Measurements from ENCODE around the gene SNX25. TPM values are rescaled to one million over a fixed set of nuclear protein-coding genes. Genes with fewer than 3 reads are reported as not detected.
"Not testable (repeated sequence)": the region's sequence is repeated elsewhere in the genome, so short reads cannot be mapped to it uniquely, and the experiment has no call there.

Gene SNX25
- total RNA-seq, 1 experiment from 2014 or later: 63.1 TPM

DNA sequence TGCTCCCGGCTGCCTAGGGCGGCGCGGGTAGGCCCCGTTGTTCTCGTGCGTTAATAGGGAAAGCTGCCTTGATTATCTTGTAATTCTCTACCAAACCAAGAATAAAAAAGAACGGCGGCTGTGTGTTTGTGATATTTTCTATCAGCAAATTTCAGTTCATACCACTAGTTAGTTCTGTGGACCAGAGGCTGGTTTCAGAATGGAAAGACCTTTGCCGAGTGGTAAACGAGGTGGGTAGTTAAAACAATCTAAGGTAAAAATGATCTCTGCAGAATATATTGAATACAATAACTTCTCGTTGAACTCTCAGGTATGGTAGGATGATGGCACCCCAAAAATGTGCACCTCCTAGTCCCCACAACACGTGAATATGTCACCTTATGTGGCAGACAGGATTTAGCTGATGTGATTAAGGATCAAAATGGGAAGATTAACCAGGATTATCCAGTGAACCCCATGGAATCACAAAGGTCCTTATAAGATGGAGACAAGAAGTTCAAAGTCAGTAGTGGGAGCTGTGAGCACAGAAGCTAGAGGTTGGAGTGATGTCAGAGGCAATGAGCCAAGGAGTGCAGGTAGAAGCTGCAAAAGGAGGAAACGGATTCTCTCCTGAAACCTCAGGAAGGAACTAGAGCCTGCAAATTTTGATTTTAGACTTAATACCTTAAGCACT is 5.0 kb upstream of the SNX25 start:
- DNase-seq (ENCODE audit: low spot score): no peak

DNA sequence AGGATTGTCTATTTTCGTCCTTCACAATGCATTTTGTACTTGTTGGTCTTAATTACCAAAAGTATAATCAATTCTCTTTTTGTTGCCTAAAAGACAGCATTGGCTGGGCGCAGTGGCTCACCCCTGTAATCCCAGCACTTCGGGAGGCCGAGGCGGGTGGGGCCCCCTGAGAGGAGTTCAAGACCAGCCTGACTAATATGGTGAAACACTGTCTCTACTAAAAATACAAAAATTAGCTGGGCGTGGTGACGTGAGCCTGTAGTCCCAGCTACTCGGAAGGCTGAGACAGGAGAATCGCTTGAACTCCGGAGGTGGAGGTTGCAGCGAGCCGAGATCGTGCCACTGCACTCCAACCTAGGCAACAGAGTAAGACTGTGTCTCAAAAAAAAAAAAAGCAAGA is 4.3 kb upstream of the SNX25 start:
- DNase-seq (ENCODE audit: low spot score): not testable (repeated sequence)

DNA sequence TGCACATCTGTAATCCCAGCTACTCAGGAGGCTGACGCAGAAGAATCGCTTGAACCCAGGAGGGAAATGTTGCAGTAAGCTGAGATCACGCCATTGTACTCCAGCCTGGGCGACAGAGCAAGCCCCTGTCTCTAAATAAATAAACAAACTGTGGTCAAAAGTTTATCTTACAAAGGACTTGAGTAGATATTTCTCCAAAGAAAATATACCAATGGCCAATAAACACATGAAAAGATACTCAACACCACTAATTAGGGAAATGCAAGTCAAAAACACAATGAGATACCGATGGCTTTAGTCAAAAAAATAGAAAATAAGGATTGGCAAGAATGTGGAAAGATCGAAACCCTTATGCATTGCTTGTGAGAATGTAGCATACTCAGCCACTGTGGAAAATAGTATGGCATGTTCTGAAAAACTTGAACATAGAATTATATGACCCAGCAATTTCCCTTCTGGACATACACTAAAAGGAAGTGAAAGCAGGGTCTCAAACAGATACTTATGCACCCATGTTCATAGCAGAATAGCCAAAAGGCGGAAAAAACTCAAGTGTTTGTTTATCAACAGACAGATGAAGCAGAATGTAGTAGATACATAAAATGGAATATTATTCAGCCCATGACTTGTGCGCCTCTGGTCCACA is 3.6 kb upstream of the SNX25 start:
- DNase-seq (ENCODE audit: low spot score): no peak

DNA sequence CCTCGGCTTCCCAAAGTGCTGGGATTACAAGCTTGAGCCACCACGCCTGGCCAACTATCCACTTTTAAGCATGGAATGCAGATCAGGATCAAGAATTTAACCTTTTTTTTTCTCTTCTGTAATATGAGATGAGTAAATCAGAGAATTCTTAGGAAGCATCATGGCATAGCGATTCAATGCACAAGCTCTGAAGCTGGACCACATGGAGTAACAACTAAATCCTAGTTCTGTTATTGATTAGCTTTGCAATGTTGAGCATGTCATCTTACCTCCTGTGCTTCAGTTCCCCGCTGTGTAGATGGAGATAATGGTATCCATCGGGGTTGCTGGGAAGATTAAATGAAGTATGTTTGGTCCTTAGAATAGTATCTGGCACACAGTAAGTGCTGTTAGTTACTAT is 1.9 kb upstream of the SNX25 start:
- DNase-seq (ENCODE audit: low spot score): no peak

DNA sequence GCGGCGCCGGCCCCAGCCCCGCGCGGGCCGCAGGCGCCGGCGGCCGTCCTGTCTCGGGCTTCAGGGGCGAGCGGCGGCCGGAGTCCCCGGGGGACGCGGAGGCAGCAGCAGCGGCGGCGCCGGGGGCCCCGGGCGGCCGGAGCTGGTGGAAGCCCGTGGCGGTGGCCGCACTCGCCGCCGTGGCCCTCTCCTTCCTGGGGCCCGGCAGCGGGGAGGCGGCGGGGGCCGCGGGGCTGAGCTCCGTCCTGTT is 379 bp downstream of the SNX25 start:
- DNase-seq (ENCODE audit: low spot score): not testable (repeated sequence)

DNA sequence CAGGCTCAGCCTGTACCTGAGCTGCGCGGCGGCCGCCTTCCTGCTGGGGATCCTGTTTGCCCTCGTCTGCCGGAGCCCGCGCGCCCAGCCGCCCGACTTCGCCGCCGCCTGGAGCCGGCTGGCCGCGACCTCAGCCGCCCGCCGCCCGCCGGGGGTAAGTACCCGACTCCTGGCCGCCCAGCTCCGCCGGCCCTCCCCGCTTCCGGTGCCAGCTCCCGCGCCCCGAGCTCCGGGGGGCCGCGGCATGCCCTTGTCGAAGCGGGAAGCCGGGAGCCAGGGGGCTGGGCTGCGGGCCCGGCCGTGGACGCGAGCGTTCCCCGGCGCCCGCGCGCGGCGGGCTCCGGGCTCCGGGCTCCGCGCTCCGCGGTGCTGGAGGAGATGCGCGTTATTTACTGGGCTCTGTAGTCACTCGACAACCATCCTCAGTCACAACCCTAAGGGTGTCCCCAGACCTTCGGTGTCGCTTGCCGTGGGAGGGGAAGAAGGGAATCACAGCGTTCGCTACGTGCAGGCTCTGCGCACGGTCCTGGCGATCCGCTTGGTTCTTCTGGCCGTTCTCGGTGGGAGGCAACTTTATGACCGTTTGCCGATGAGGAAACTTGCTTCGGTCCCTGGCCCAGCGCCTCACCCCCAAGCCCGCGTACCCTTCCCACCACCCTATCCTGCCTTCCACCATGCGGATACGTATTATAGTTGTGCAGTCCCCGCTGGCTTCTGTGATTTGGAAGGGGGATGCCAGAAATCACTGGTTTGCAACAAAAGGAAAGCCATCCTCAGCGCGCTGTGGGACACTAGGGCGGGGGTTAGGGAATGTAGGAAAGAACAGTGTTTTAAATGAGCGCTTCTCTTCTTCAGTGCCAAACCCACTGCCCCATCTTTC is 944 bp downstream of the SNX25 start:
- peak; percentile 22 for DNase-seq (ENCODE audit: low spot score)

DNA sequence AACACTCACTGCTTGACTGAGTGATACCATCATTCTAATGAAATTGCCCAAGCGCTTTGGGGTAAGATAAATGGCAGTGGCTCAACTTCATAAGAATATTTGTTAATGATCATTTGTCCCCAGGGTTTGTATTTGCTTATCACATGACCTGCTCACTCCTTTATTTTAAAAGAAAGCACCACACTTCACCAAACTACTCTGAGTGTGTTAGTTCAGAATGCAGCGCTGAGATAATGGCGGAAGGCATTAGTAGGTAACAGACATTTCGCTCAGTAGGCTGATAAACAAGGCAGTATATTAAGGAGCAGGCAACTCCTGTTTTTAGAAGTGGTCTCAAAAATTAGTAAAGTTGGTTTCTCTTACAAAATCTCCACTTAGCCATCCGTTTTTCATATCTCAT is 1.6 kb downstream of the SNX25 start:
- no peak for DNase-seq (ENCODE audit: low spot score)

DNA sequence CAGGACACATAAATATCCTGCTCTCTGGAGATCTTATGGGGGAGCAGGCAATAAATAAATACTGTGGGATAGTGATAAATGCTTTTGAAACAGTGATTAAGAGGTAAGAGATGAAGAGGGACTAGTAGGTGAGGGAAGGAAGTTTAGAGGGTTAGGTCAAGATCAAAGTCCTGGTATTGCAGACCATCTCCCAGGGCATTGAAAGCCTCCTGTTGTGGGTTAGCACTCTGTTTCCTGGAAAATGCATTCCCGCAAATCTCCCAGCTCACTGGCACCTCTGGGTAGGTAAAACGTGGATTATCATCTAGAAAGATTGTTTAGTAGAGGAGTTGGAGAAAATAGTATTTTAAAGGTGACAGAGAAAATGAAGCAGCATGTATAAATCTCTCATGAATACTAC is 2.2 kb downstream of the SNX25 start:
- DNase-seq (ENCODE audit: low spot score): no peak

DNA sequence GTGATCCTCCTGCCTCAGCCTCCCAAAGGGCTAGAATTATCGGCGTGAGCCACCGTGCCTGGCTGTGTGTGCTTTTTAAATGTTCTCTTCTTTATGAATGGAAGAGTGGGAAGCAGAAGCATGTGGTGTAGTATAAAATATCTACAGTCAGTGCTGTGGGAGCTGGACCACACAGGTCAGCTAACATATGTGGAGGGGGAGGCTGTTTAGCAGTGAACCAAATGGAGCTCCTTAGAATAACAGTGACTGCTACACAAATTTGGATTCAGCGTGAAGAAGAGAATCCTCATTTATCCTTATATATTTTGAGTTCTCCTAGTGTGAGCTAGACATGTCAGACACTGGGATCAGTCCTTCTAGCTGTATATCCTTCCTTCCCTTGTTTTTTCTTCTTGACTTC is 3.2 kb downstream of the SNX25 start:
- no peak for DNase-seq (ENCODE audit: low spot score)

DNA sequence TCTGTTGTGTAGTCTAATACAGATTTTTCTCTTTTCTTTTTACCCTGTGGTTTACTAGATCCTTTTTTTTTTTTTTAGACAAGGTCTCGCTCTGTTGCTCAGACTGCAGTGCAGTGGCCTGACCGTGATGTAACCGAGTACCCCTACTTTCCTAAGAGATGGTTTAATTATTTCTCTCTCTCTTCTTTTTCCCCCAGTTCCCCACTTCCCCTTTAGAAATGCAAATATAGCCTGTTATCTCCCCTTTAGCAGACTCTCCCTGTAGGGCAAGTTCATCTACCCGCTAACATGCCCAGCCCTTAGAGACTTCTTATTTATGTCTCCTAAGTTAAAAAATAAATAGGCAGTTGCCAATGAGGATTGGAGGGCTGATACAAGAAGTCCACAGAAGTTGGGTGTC is 4.5 kb downstream of the SNX25 start:
- DNase-seq (ENCODE audit: low spot score): no peak

DNA sequence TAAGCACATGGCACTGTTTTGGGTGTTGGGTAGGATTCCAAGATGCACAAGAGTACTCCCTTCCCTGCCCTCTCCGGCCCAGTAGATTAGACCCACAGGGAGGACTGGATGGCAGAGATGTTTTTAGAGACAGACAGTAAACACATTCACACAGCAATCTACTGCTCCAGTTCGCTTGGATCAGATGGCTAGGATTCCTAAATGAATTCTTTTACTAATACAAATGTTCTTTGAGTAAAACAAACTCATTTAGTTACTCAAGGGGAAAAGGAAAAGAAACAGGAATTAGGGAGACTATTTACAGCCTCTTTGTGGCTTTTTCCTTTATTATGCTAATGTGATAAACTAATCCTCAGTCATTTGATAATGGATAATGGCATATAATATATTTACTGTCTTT is 5.9 kb downstream of the SNX25 start:
- DNase-seq (ENCODE audit: low spot score): no peak

DNA sequence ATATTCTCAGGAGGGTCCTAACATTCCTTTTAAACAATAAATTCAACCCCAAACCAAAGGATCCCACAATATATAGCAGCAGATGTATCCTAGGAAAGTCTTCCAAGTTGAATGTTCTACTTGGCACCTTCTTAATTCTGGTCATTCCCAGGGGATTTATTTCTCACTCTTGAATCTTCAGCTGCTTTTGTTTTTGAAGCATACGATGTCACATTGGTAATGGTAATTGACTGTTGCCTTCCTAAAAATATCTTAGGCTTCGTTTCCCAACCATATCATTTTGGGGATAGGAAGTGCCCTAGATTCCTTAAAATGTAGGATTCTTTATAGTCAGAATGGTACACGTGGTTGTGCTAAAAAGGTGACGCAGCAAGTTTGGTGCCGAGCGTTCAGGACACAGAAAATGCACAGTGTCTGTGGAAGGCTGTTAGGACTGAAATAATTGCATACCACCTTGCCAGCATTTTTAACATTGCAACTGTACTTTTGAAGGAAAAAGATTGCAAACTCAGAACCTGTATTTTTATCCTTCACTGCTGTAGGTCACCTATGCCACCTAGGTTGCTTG is 8.1 kb downstream of the SNX25 start:
- no peak for DNase-seq (ENCODE audit: low spot score)

DNA sequence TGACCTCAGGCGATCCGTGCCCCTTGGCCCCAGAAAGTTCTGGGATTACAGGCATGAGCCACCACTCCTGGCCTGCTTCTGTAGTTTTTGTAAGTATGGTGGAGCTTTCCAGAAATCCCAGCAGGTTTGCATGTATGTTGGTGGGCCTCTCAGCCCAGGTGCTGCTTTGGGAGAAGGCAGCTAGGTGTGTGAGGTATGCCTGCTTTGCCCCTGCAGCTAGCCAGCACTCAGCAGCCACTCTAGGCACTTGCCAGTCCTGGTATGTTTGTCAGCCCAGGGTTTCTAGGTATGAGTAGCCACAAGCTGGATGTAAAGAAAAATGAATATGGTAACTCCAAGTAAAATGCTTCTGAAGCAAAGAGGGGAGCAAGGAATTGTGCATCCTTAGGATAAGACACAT is 8.9 kb downstream of the SNX25 start:
- no peak for DNase-seq (ENCODE audit: low spot score)

DNA sequence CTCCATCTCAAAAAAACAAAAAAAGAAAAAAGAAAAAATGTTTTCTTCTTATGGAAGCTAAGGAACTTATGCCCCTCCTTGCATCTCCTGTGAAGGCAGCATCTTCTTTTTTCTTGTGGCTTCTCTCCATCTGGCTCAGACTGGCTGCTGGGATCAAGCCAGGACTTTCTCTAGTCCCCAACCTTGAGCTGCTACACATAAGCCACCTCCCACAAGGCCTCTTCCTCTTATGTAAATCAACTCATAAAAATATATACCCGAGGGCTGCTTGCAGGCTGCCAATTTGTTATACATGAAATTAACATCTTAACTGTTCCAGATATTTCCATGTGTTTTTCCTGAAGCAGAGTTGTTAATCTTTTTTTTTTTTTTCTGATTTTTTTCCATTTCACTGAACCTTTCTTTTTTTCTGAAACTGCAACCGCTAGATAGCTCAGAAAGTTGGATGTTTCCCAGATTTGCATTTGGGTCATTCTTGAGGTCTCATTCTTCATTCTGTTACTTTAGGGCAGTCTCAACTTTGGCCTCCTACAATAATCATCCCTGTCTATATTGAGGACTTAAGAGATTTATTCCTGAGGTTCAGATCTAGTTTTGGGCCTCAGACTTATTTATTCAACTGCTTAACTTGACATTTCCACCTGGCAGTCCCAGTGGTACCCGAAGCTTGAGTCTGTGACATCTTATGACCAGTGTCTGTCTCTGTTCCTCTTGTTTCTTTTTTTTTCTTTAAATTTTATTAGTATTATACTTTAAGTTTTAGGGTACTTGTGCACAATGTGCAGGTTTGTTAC is 10.3 kb downstream of the SNX25 start:
- peak; percentile 56 for DNase-seq (ENCODE audit: low spot score)

DNA sequence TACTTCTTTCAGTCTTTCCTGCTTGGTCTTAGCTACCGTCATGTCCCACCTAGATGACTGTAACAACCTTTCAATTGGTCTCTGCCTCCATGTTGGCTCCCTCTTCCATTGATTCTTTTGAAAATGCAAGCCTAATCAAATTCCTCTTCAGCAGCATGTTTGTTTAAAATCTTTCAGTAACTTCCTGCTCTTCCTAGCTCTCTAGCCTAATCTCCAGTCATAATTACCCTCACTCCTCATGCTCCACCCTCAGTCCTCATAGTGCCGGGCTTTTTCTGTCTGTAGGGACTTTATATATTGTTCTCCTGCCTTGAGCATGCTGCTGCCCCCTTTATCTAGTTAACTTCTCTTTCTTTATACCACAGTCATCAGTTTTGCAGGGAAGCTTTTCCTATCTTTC is 12.1 kb downstream of the SNX25 start:
- no peak for DNase-seq (ENCODE audit: low spot score)

DNA sequence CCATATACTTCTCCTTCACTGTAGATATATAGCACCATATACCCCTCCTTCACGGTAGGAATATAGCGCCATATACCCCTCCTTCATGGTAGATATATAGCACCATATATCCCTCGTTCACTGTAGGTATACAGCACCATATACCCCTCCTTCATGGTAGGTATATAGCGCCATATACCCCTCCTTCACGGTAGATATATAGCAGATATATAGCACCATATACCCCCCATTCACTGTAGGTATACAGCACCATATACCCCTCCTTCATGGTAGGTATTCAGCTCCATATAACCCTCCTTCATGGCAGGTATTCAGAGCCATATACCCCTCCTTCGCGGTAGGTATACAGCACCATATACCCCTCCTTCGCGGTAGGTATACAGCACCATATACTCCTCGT is 12.5 kb downstream of the SNX25 start:
- DNase-seq (ENCODE audit: low spot score): no peak

DNA sequence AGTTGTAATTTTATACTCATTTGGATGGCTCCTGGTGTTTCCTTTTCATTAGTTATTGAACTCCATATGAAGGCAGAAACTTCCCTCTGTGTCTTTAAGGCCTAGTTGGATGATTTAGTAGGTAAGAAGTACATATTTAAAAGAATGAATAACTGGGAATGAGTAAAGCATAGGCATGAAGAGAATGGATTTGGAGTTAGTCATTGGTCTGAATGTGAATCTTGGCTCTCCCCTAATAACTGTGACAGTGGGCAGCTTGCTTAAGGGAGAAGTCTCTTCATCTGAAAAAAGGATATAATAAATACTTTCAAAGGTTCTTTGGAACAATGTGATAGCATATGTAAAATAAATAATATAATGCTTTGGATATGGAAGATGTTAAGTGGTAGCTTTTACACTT is 13.2 kb downstream of the SNX25 start:
- DNase-seq (ENCODE audit: low spot score): no peak

DNA sequence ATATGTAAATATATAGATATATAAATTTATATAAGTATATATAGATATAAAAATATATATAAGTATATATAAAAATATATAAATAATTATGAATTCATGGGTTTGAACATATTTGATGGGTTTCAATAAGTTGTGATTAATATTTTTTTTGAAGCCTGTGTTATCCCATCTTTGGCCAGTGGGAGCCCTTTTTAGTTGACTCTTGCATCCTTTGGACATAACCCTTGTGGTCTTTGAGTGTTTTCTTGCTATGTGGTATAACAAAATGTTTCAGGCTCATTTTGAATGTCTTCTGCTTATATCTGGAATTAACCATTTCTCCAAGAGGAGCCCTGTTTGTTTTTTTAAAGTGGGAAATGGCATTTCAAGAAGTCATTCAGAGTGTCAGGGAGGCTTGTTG is 15.2 kb downstream of the SNX25 start:
- DNase-seq (ENCODE audit: low spot score): no peak

DNA sequence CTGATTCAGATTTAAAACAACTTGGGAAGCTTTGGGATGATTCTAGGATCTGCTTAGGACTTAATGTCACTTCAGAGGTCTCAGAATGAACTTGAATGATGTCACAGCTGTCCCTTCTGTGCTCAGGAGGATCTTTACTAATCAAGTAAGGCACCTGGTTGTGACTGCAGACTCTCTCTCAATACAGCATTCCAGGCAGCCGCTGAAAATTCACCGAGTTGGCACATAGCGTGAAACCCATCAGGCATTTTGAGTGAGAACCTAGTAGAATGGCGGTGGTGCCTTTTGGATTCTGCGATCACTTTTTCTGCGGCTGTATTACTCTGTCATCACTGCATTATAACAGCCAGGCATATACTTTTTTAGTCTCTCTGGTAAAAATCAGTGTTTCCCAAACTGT is 16.5 kb downstream of the SNX25 start:
- DNase-seq (ENCODE audit: low spot score): no peak

DNA sequence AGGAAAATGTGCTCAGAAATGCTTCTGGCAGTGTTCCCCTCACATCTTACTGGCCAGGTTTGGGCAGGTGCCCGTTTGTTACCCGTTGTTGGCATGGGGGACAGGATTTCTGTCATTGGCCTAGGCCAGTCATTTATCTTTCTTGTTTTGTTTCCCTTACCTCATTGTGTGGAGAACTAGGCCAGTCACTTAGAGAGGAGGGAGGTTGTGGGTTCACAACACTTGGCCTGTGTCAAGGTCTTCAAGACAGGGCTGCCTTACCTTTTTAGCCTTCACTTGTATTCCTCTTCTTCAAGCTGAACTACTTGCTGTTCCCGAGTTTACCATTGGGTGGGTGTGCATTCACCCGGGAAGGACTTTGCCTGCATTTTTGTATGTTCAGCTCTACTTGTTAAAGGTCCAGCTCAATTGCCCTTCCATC is 17.7 kb downstream of the SNX25 start:
- DNase-seq (ENCODE audit: low spot score): no peak

DNA sequence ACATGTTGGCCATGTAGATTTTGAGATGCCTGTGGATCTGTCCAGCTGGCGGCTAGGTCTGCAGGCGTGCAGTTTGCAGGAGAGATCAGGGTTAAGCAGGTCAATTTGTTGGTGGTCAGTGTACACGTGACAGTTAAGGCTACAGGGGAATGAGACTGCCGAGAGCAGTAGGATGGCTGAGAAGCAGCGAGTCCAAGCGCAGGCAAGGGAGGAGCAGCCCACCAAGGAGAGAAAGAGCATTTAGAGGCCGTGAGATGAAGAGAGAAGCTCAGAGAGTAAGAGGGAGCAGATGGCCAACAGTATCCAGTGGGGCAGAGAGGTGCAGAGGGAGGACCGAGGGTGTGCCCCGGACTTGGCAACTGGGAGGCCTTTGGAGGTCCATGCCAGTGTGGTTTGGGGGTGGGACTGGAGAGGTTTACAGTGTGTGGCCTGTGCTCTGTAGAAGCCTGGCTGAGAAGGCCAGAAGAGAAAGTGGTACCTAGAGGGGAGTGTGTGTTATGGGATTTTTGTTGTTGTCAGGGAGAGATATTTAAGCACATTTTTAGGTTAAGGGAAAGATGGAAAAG is 18.4 kb downstream of the SNX25 start:
- no peak for DNase-seq (ENCODE audit: low spot score)
